HEK293T (cell line): ENCODE results near the gene NEK10.

Experiments used
- CTCF ChIA-PET: fragments of 350-600 bp; formaldehyde crosslinking; extraction: SDS; loops from one replicate; lab custom pipeline; 2021; ENCODE audit warnings: antibody characterized with exemption, inconsistent platforms; lab: Yijun Ruan, JAX
- POLR2A ChIA-PET: fragments of 350-600 bp; formaldehyde crosslinking; extraction: SDS; loops from one replicate; lab custom pipeline; 2020; ENCODE audit warnings: antibody characterized with exemption, inconsistent platforms; lab: Yijun Ruan, JAX
- DNase-seq: peaks from one replicate; pipeline ENCODE4 v3.0.0; 2012; ENCODE audit warnings: mixed read lengths; ENCODE audit errors: extremely low spot score
- ARNT ChIP-seq: fragments of 450-650 bp; IDR thresholded peaks from 2 replicates; pipeline ENCODE4 v1.6.1; 2017; ENCODE audit warnings: mild to moderate bottlenecking
- BHLHE40 ChIP-seq: fragments of 450-650 bp; IDR thresholded peaks from 2 replicates; pipeline ENCODE4 v1.6.1; 2016; ENCODE audit warnings: mild to moderate bottlenecking, moderate library complexity, borderline replicate concordance
- CTBP1 ChIP-seq: fragments of 450-650 bp; IDR thresholded peaks from 2 replicates; pipeline ENCODE4 v1.6.1; 2016; ENCODE audit warnings: borderline replicate concordance
- ELF4 ChIP-seq: fragments of 450-650 bp; IDR thresholded peaks from 2 replicates; pipeline ENCODE4 v1.6.1; 2017; ENCODE audit warnings: antibody characterized with exemption
- FOXA1 ChIP-seq: fragments of 450-650 bp; IDR thresholded peaks from 2 replicates; pipeline ENCODE4 v1.6.1; 2016; ENCODE audit warnings: mild to moderate bottlenecking
- FOXK2 ChIP-seq: fragments of 450-650 bp; IDR thresholded peaks from 2 replicates; pipeline ENCODE4 v1.6.1; 2016; ENCODE audit warnings: mild to moderate bottlenecking
- FOXM1 ChIP-seq: fragments of 450-650 bp; IDR thresholded peaks from 2 replicates; pipeline ENCODE4 v1.6.1; 2017; ENCODE audit warnings: mild to moderate bottlenecking, borderline replicate concordance
- HDGF ChIP-seq: fragments of 450-650 bp; IDR thresholded peaks from 2 replicates; pipeline ENCODE4 v1.6.1; 2017; ENCODE audit warnings: antibody characterized with exemption, borderline replicate concordance
- L3MBTL2 ChIP-seq: fragments of 450-650 bp; conservative IDR thresholded peaks from 2 replicates; pipeline ENCODE4 v1.6.1; 2016; ENCODE audit warnings: mild to moderate bottlenecking
- LEF1 ChIP-seq: fragments of 450-650 bp; IDR thresholded peaks from 2 replicates; pipeline ENCODE4 v1.6.1; 2017; ENCODE audit warnings: mild to moderate bottlenecking, borderline replicate concordance
- NFRKB ChIP-seq: fragments of 450-650 bp; IDR thresholded peaks from 2 replicates; pipeline ENCODE4 v1.6.1; 2016; ENCODE audit warnings: mild to moderate bottlenecking, moderate library complexity
- SP1 ChIP-seq: fragments of 450-650 bp; IDR thresholded peaks from 2 replicates; pipeline ENCODE4 v1.6.1; 2017
- SUZ12 ChIP-seq: fragments of 450-650 bp; IDR thresholded peaks from 2 replicates; pipeline ENCODE4 v1.6.1; 2016; ENCODE audit warnings: mild to moderate bottlenecking
- TARDBP ChIP-seq: fragments of 450-650 bp; IDR thresholded peaks from 2 replicates; pipeline ENCODE4 v1.6.1; 2016
- ZNF384 ChIP-seq: fragments of 450-650 bp; IDR thresholded peaks from 2 replicates; pipeline ENCODE4 v1.6.1; 2016
- TF ChIP-seq, protein P1 (sequence below): fragments of 450-650 bp; IDR thresholded peaks from 2 replicates; pipeline ENCODE4 v1.6.1; 2016

NEK10 gene

DNA sequence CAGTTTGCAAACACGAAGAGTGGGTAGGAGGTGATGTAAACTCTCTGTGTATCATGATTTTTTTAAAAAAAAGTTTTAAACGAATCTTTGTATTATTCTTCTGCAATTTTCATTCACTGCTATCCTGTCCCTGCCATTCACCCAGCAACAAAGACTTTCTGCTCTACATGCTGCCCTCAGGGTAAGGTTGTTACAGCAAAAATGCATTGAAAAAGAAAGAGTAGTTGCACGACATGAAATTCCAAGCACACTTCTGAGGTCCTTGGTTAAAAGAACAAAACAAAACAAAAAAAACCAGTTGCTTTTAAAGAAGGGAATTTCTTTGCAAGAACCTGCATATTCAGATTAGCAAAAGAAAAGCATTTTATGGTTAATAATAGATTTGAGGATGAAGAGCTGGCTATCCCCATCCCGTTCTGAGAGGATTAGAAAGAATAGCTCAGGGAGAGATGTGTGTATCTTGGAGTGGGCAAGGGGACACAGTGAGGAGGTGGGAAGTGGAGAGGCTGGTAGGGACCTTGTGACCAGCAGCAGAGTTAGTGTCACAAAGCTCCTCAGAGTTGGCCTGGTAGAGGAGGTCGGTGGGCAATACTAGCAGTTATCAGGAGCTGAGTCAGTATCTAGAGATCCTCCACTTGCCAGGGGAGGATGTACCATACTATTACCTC, 290.8 kb downstream of the NEK10 start:
- POLR2A ChIA-PET, result no interaction called here
- CTCF ChIA-PET, result no interaction called here
- TF ChIP-seq LEF1 (no peak), ELF4 (no peak), FOXK2 (no peak), FOXA1 (no peak), NFRKB (no peak), L3MBTL2 (no peak), ZNF384 (no peak), CTBP1 (no peak), SP1 (no peak), BHLHE40 (no peak), ARNT (no peak), HDGF (no peak), FOXM1 (no peak), TARDBP (no peak)
- TF ChIP-seq, protein P1, sequence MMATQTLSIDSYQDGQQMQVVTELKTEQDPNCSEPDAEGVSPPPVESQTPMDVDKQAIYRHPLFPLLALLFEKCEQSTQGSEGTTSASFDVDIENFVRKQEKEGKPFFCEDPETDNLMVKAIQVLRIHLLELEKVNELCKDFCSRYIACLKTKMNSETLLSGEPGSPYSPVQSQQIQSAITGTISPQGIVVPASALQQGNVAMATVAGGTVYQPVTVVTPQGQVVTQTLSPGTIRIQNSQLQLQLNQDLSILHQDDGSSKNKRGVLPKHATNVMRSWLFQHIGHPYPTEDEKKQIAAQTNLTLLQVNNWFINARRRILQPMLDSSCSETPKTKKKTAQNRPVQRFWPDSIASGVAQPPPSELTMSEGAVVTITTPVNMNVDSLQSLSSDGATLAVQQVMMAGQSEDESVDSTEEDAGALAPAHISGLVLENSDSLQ, result no peak
- DNase-seq, result no peak

DNA sequence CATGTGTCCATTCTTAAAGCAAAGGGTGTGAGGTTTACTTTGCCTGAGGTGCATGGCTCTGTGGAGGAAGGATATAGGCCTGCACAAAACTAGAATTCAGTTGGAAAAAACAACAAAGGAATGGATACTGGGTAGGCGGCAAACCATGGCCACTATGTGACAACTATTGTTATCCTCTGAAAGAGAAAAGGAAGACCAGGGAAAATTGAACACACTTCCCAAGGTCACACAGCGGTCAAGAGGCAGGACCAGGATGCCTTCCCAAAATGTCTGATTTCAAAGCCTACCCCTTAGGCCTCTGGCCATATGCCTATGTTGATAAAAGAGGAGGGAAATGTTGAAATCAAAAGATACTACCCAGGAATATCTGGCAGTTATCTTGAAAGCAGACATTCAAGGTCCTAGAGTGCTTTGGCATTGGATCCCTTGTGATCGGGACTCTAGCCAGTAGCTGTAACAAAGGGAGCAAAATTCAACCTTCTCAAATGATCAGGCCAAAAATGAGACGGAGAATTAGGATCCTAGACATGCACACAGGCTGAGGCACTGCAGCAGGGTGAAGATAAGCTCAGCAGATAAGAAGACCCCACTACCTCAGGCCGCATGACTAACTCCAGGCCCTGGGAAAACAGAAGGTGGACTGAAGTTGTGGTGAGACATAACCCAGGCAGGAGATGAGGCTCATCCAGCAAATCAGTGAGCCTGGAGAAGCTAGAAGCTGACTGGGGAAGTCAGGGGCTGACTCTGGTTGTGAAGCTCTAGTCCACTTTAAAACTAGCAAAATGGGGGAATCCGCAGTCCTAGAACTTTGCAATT, 292.2 kb downstream of the NEK10 start:
- CTCF ChIA-PET, result no interaction called here
- TF ChIP-seq NFRKB (no peak), HDGF (no peak), FOXA1 (no peak), BHLHE40 (no peak), TARDBP (no peak), L3MBTL2 (no peak), SUZ12 (no peak), SP1 (no peak)
- TF ChIP-seq, protein P1, result no peak
- POLR2A ChIA-PET, result no interaction called here
- no peak for DNase-seq

DNA sequence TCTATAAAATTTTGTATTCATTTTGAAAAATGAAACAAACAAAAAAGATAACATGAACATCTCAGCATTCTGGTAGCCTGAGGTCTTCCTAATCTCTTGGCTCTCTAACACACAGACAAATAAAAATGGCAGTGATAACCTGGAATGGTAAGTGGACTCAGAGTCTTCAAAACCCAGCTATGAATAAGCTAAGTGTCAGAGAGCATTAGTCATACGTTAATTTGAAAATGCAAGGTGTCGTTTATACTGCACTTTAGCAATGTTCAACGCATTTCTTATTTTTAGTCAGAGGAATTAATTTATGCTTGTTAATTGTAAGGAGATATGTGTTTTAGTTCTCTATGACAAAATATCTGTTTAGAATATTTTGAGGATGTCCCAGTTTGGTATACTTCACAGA, 294.3 kb downstream of the NEK10 start:
- no peak for DNase-seq
- ChIA-PET POLR2A (no interaction called here), CTCF (no interaction called here)
- TF ChIP-seq SP1 (no peak), L3MBTL2 (no peak), SUZ12 (no peak), CTBP1 (no peak), BHLHE40 (no peak), FOXA1 (no peak), HDGF (no peak), ARNT (no peak), LEF1 (no peak), NFRKB (no peak), ELF4 (no peak), ZNF384 (no peak), FOXM1 (no peak), TARDBP (no peak), FOXK2 (no peak)
- TF ChIP-seq, protein P1, result no peak

DNA sequence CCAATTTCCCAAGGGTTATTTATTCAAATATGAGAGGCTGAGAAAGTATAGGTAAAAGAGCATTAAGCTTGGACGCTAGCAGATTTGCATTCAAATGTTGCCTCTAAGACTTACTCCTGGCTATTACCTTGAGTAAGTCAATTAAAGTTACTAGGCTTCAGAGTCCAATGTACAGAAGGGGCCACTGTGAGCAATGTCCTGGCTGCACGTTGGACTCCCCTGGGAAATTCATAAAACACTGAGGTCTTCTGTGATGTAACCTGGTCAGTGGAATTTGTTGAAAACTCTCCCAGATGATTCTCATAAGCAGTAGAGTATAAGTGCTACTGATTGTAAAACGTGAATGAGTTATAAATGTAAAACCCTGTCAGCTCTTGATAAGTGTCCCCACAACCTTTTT, 295.3 kb downstream of the NEK10 start:
- TF ChIP-seq FOXA1 (no peak), FOXM1 (no peak), BHLHE40 (no peak), ARNT (no peak), CTBP1 (no peak), L3MBTL2 (no peak), SP1 (no peak), HDGF (no peak)
- TF ChIP-seq, protein P1, result no peak
- ChIA-PET POLR2A (no interaction called here), CTCF (no interaction called here)
- DNase-seq, result no peak

DNA sequence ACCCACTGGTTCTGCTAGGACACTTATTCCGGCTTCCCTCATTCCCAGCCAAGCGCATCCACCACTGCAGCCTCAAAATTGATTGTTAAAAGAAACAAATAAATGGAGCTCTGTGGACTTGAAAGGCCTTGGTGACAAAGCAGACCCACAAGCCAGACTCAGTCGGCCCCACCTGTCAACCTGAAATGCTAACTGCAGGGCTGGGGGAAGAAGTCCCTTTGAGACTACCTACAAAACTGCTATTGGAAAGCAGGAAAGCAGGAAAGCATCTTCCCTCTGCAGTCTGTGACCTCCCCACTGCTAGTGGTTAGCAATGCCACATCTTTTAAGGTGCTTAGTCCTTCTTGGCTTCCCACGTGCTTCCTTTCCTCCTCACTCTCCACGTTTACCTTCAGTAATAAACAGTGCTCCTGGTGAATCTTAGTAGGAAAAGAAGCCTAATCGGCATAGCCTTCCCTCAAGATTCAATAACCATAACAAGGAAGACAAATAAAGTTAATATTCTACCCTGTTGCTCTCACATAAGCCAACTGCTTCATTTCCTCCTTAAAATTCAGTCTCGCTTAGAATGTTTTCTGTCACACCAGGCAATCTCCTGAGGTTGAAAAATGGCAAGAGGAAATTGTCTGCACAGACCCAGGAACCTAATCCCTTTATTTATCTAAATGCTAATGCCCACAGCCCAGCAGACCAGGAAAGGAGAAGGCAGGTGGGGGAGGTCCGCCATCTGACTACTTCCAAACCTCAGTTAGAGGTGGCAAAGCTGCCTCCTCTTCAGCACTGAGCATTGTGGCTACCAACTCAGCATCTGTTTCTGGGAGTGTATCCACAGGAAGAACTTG, 296.2 kb downstream of the NEK10 start:
- TF ChIP-seq L3MBTL2 (no peak), FOXM1 (no peak), ELF4 (no peak), SUZ12 (no peak), HDGF (no peak), CTBP1 (no peak), ZNF384 (no peak), BHLHE40 (no peak), SP1 (no peak), TARDBP (no peak)
- DNase-seq, result no peak
- CTCF ChIA-PET, result no interaction called here
- POLR2A ChIA-PET, result no interaction called here
